Stimulated activated naive B cell treated with anti-CD40 and anti-IgM and Interleukin-4, amounts not matched to agents 10 μg/mL and 1 μg/mL and 100 μg/mL, for 72 hours (primary cell): ENCODE measurements around the gene FLVCR2.

ENCODE experiments used
- ATAC-seq, 2 donors: fragments of 150-1000 bp; cut with Tn5 transposase; replicated peaks; 2 replicates each; pipeline ENCODE4 v1.10.0; 2021; ENCODE audit warnings: moderate library complexity in 1 of 2
- DNase-seq: peaks from one replicate; pipeline ENCODE4 v3.0.0; 2021
- H3K27ac Mint-ChIP-seq: one replicate; pipeline ENCODE4 v1.8.0; 2022; ENCODE audit warnings: mild to moderate bottlenecking, mixed read lengths
- H3K27me3 Mint-ChIP-seq, 2 donors: one replicate each; pipeline ENCODE4 v1.8.0; 2022; ENCODE audit warnings: mixed read lengths in 2 of 2
- H3K36me3 Mint-ChIP-seq, 2 donors: one replicate each; pipeline ENCODE4 v1.8.0; 2022; ENCODE audit warnings: mixed read lengths in 2 of 2, mild to moderate bottlenecking in 1 of 2
- H3K4me1 Mint-ChIP-seq, 2 donors: one replicate each; pipeline ENCODE4 v1.8.0; 2022; ENCODE audit warnings: mixed read lengths in 2 of 2, mild to moderate bottlenecking in 1 of 2
- H3K4me3 Mint-ChIP-seq, 2 donors: one replicate each; pipeline ENCODE4 v1.8.0; 2022; ENCODE audit warnings: mild to moderate bottlenecking in 2 of 2, mixed read lengths in 2 of 2, moderate library complexity in 1 of 2
- H3K9me3 Mint-ChIP-seq, 2 donors: one replicate each; pipeline ENCODE4 v1.8.0; 2022; ENCODE audit warnings: mixed read lengths in 2 of 2, mild to moderate bottlenecking in 1 of 2

FLVCR2 gene, protein sequence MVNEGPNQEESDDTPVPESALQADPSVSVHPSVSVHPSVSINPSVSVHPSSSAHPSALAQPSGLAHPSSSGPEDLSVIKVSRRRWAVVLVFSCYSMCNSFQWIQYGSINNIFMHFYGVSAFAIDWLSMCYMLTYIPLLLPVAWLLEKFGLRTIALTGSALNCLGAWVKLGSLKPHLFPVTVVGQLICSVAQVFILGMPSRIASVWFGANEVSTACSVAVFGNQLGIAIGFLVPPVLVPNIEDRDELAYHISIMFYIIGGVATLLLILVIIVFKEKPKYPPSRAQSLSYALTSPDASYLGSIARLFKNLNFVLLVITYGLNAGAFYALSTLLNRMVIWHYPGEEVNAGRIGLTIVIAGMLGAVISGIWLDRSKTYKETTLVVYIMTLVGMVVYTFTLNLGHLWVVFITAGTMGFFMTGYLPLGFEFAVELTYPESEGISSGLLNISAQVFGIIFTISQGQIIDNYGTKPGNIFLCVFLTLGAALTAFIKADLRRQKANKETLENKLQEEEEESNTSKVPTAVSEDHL

DNA sequence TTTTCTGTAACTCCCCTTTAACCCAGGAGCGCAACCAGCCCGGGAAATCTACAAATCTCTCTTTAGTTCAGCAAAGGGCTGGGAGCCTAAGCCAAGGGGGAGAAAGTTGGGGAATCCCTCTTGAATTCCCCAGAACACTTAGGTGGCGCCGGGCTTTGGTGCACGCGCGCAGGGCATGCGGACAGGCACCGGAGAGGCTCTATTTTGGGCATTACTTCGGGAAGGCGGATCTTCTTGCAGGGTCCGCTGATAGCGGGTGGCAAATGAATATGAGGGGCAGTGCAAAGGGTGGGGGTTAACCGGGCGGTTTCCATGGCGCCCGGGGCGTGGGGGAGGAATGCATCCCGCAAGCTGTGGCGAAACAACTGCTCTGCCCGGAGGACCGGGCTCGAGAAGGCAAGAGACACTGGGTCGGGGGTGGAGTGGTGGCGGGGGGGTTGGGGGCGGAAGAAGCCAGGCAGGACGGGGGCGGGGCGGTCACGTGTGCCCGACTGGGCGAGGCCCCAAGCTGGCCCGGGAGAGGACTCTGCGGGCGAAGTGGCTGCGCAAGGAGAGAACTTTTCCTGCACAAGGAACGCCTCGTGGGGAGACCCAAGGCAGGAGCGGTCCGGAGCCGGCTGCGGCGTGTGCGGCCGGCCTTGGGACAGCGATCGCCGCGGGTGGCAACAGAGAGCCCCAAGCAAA is at the start of gene FLVCR2:
Gene FLVCR2 (plus strand): TSS at position 519 of the 684 bp plus-strand sequence. CDS start 353 bp downstream, outside the sequence.
- Mint-ChIP-seq H3K9me3 (no peaks in the 10 kb centered on the region), H3K4me3 (peak within 1 kb of the TSS; percentile 92 to 94), H3K27ac (peak within 1 kb of the TSS; percentile 91), H3K27me3 (peaks cover 3 to 8% of the 10 kb centered on the region in 2 donors), H3K36me3 (peaks cover 0 to 3% of the 10 kb centered on the region in 2 donors), H3K4me1 (peaks cover 26 to 37% of the 10 kb centered on the region in 2 donors)
- DNase-seq (peak; percentile 55), ATAC-seq (peak; percentile 62 to 66)

DNA sequence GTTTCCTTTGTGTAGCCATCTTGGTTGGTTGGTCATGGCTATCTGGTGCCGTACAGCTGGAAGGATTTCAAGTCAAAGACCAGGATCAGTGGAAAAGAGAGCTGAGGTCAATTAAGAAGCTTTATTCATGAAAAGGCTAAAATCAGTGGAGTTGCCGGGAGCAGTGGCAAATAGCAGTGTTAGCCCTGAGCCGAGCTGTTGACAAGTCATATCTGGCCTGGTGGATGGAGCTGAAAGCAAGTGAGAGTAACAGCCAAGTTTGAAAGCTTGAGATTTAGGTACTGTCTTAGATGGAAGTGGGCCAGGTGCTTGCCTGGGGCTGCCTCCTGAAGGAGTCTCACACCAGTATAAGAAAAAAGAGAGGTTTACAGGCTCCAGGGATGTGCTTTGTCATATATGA is 47.2 kb upstream of the FLVCR2 start:
- no peak for ATAC-seq
- Mint-ChIP-seq H3K4me1 (peaks cover 34 to 63% of the 10 kb centered on the region in 2 donors), H3K27ac (no peak overlapping the region), H3K27me3 (no peaks in the 10 kb centered on the region), H3K36me3 (peaks cover 65 to 80% of the 10 kb centered on the region in 2 donors), H3K4me3 (no peak overlapping the region), H3K9me3 (peaks cover 0 to 2% of the 10 kb centered on the region in 2 donors)
- no peak for DNase-seq

DNA sequence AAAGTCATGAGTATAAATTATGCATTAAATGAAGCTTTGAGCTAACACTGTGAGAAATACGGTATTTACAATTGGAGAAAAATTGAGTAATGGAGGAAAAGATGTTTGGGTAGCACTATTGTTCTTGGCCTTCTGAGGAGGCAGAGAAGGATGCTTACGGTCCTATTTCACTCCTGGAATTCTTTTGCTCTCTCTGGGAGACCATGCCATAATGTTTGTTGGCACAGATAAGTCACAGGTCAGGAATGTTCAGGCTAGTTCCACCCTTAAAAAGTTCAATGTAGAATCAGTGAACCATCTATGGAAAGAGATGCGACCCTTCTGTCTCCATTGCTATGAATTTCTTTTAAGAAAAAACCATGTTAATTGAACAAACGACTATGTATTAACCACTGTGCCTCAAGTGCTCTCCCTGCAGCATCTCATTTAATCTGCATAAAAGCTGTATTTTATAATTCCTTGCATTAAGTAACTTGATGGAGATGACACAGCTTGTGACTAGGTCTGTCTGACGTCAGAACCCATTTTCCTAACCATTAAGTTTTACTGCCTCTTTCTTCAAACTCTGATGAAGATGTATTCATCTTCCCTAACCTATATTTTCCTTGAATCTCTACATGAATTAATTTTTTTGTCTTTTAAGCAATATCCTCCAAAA is 46.6 kb upstream of the FLVCR2 start:
- no peak for ATAC-seq
- no peak overlapping the region for H3K4me3 Mint-ChIP-seq
- peaks cover 0 to 2% of the 10 kb centered on the region in 2 donors for H3K9me3 Mint-ChIP-seq
- H3K27me3 Mint-ChIP-seq = no peaks in the 10 kb centered on the region
- no peak overlapping the region for H3K27ac Mint-ChIP-seq
- peaks cover 61 to 77% of the 10 kb centered on the region in 2 donors for H3K36me3 Mint-ChIP-seq
- DNase-seq = no peak
- peaks cover 34 to 61% of the 10 kb centered on the region in 2 donors for H3K4me1 Mint-ChIP-seq

DNA sequence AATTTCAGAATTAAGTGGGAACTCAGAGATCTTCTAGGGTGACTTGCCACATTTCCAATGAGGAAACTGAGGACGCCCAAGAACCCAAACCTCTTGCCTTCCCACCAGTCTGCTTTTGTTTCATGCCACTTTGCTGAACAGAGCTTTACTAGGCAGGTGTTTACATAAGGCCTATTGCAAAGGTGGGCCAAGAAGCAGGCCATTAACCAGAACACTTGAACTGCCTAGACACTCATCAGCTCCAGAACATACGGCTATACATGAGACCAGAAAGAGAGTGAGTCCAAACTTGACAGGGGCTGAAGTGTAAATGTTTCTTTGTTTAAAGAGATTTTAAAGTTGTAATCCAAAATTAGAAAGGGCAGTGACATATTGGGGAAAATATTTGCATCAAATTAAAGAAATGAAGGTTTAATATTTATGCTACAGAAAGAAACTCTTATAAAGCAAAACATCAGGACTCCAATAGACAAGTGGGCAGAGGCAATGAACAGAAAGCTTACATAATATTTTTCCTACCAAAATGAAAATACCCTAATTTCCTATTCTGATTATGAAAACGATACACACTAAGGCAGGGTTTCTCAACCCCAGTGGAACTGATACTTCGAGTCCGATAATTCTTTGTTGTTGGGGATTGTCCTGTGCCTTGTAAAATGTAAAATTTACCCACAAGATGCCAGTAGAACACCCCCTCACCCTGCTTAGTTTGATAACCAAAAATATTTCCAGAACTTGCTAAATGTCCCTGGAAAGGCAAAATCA is 44.4 kb upstream of the FLVCR2 start:
- H3K27ac Mint-ChIP-seq = peak overlapping the region; percentile 79
- H3K27me3 Mint-ChIP-seq = no peaks in the 10 kb centered on the region
- no peak overlapping the region for H3K4me3 Mint-ChIP-seq
- ATAC-seq = no peak
- peaks cover 2 to 3% of the 10 kb centered on the region in 2 donors for H3K9me3 Mint-ChIP-seq
- peaks cover 54 to 71% of the 10 kb centered on the region in 2 donors for H3K36me3 Mint-ChIP-seq
- DNase-seq = no peak
- peaks cover 33 to 59% of the 10 kb centered on the region in 2 donors for H3K4me1 Mint-ChIP-seq

DNA sequence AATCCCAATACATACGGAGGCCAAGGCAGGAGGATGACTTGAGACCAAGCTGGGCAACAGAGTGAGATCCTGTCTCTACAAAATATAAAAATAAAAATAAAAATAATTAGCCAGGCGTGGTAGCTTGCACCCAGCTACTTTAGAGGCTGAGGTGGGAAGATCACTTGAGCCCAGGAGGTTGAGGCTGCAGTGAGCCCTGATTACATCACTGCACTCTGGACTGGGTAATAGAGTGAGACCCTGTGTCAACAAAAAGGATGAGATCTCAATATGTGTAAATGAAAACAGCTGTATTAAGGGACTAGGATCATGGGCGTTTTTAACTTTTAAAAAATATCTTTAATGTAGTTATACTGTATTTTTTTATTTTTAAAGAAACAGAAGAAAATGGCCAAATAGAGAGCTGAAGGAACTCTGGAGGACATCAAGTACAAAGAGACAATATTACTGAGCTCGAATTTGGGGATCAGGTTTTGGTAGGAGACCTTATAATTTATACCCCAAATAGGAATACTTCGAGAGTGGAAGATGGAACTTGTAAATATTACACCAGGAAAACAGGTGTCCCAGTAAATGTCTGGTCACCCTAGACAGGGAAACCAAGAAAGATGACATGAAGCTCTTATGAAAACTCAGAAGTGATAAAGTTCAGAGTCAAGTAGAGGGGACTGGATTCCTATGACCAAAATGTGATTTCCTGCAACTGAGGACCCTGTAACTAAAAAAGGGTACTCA is 43.1 kb upstream of the FLVCR2 start:
- Mint-ChIP-seq H3K27me3 (no peaks in the 10 kb centered on the region), H3K4me3 (no peak overlapping the region), H3K4me1 (peaks cover 43 to 73% of the 10 kb centered on the region in 2 donors), H3K36me3 (peaks cover 54 to 72% of the 10 kb centered on the region in 2 donors), H3K9me3 (peaks cover 2 to 3% of the 10 kb centered on the region in 2 donors), H3K27ac (no peak overlapping the region)
- DNase-seq = no peak
- ATAC-seq = no peak

DNA sequence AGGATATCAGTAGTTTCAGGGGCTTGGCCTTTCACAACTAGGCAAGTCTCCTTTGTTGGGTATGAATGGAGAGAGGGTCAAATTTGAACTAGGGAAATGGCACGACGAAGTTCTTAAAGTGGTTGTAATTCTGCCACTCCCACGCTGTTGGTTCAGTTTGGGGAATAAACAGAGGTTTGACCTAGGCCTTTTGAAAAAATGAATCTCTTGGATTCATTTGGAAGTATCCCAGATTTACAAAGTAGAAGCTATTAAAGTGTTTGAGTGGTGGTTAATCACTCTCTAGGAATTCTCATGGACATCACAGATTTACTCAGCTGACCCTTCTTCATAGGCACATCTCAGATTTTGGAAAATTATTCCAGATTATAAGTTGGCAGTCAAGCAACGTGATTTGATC is 41.3 kb upstream of the FLVCR2 start:
- H3K36me3 Mint-ChIP-seq = peaks cover 54 to 72% of the 10 kb centered on the region in 2 donors
- H3K9me3 Mint-ChIP-seq = peaks cover 2 to 3% of the 10 kb centered on the region in 2 donors
- H3K4me1 Mint-ChIP-seq = peaks cover 49 to 77% of the 10 kb centered on the region in 2 donors
- no peak overlapping the region for H3K4me3 Mint-ChIP-seq
- DNase-seq = no peak
- no peak overlapping the region for H3K27ac Mint-ChIP-seq
- ATAC-seq = no peak
- H3K27me3 Mint-ChIP-seq = no peaks in the 10 kb centered on the region

DNA sequence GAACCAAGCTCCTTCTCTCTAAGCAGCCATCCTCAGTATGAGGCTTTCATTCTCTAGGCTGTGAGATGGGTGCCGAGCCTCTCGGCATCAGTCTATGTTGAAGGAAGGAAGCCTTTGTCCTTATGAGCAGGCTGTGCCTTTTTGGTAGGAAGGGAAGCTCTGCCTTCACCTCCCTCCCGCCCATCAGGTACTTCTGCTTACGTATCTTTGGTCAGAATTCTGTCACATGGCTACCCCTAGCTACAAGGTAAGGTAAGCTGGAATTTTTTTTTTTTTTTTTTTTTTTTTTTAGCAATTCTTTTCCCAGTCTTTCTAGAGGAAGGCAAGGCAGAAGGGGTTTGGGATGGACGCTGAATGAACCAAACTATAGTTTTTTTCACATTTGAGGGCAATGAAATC is 39.3 kb upstream of the FLVCR2 start:
- peaks cover 45 to 68% of the 10 kb centered on the region in 2 donors for H3K36me3 Mint-ChIP-seq
- ATAC-seq = no peak

DNA sequence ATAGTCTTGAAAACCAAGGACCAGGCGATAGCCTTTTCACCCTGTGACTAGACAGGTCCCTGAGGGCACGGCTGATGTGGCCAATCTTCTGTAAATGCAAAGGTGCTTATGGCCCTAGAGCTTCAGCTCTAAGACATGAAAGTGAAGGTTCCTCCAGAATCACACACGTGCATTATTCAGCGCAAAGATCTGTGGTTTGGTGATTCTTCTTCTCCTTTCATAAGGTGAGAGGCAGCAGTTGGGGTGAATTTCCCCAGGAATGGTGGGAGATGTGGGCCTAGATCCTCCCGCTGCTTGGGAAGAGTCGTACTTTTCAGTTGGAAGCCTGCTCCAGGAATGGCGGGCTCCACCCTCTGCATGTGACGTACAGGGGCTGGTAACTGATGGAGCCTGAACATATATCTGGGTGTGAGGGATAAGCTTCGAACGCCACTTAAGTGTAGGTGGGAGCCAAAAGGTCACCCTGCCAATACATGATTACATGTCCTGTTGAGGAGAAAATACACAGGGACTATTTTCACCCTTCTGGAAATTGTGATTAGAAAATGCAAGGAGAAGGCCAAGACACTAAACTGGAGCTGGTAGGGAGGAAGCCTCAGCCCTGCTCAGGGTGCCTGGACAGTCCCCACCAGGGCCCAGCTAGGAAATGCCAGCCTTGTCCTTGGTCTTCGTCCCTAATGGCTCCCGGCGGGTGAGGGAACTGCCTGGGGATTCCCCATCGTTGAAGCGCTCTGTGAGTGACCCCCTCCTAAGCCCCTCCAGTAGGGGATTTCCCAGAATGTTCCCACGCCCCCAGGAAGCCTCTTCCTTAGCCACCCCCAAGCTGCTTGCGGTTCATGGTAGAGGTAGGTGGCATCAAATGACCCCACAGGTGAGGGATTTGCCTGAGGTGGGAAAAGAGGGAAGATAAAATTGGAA is 38.6 kb upstream of the FLVCR2 start:
- peak; percentile 41 for DNase-seq
- Mint-ChIP-seq H3K4me1 (peaks cover 51 to 73% of the 10 kb centered on the region in 2 donors), H3K36me3 (peaks cover 47 to 68% of the 10 kb centered on the region in 2 donors), H3K27me3 (no peaks in the 10 kb centered on the region), H3K9me3 (peaks cover 2 to 3% of the 10 kb centered on the region in 2 donors), H3K27ac (peak overlapping the region; percentile 89), H3K4me3 (peak overlapping the region; percentile 50 to 51)
- ATAC-seq = peak; percentile 57 to 62

More for the DNA sequence above, 39.3 kb upstream of the FLVCR2 start:
- DNase-seq = no peak
- Mint-ChIP-seq H3K4me1 (peaks cover 51 to 73% of the 10 kb centered on the region in 2 donors), H3K27me3 (no peaks in the 10 kb centered on the region), H3K9me3 (peaks cover 2 to 3% of the 10 kb centered on the region in 2 donors), H3K27ac (peak overlapping the region; percentile 76), H3K4me3 (peak overlapping the region; percentile 50 to 51)

DNA sequence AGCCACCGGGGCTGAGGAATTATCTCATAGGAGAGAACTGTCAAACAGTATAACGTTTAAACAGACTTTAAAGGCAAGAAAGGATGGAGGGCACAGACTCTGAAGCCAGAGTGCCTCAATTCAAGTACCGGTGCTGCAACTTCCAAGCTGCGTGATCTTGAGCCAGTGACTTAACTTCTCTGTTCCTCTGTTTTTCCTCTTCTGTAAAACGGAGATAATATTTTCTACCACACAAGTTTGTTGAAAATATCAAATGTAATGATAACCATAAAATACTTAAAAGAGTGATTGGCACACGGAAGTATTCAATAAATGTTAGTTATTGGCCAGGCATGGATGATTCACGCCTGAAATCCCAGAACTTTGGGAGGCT is 38.0 kb upstream of the FLVCR2 start:
- no peak for DNase-seq
- H3K9me3 Mint-ChIP-seq = peaks cover 2 to 3% of the 10 kb centered on the region in 2 donors
- no peaks in the 10 kb centered on the region for H3K27me3 Mint-ChIP-seq
- peak overlapping the region; percentile 89 for H3K27ac Mint-ChIP-seq
- no peak overlapping the region for H3K4me3 Mint-ChIP-seq
- H3K36me3 Mint-ChIP-seq = peaks cover 45 to 62% of the 10 kb centered on the region in 2 donors
- peaks cover 51 to 67% of the 10 kb centered on the region in 2 donors for H3K4me1 Mint-ChIP-seq
- no peak for ATAC-seq

DNA sequence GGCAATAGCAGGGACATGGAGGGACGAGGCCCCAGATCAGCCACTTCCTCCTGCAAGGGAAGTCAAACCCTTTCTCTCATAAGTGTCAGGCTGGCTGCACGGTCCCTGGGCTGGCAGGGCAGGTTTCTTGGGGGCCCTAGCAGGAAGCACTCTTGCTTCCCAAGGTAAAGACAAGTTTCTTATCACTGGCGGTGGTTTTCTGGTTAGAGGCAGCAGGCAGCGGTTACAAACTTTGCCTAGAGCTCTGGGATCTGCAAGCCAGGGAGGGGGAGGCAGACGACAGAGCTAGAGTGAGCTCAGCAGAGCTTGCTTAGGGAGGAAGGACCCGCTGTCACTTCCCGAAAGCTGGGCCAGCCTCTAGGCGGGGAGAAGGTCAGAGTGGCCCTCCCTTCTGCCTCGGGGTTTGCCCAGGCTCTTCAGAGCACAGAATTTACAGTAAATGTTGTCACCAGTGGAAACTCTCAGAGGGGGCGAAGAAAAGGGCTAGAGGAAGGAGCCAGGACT is 35.8 kb upstream of the FLVCR2 start:
- H3K27me3 Mint-ChIP-seq = no peaks in the 10 kb centered on the region
- ATAC-seq (peak; percentile 89 to 90), DNase-seq (peak; percentile 82)
- peaks cover 53 to 71% of the 10 kb centered on the region in 2 donors for H3K4me1 Mint-ChIP-seq
- H3K27ac Mint-ChIP-seq = peak overlapping the region; percentile 97
- peak overlapping the region; percentile 76 to 79 for H3K4me3 Mint-ChIP-seq
- peaks cover 2 to 3% of the 10 kb centered on the region in 2 donors for H3K9me3 Mint-ChIP-seq
- H3K36me3 Mint-ChIP-seq = peaks cover 51 to 67% of the 10 kb centered on the region in 2 donors

DNA sequence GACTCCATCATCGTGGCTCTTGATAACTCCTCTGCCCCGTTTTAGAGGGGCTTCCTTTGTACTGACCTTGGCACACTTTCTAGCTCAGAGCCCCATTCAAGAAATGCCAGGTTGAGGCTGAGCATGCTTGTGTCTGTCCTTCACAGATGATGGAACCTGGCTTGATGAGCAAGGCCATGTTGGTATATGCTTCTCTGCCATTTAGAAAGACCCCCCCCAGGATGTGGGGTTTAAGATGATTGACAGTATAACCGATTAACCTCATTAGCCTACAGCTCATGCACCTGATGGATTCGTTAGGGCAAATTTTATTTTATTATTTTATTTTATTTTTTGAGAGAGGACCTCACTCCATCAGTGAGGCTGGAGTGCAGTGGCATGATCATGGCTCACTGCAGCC is 35.2 kb upstream of the FLVCR2 start:
- peak overlapping the region; percentile 76 to 79 for H3K4me3 Mint-ChIP-seq
- peaks cover 55 to 71% of the 10 kb centered on the region in 2 donors for H3K36me3 Mint-ChIP-seq
- H3K27me3 Mint-ChIP-seq = no peaks in the 10 kb centered on the region
- ATAC-seq (peak; percentile 5 to 37), DNase-seq (no peak)
- peaks cover 57 to 74% of the 10 kb centered on the region in 2 donors for H3K4me1 Mint-ChIP-seq
- H3K27ac Mint-ChIP-seq = peak overlapping the region; percentile 97
- H3K9me3 Mint-ChIP-seq = peaks cover 2% of the 10 kb centered on the region in 2 donors

DNA sequence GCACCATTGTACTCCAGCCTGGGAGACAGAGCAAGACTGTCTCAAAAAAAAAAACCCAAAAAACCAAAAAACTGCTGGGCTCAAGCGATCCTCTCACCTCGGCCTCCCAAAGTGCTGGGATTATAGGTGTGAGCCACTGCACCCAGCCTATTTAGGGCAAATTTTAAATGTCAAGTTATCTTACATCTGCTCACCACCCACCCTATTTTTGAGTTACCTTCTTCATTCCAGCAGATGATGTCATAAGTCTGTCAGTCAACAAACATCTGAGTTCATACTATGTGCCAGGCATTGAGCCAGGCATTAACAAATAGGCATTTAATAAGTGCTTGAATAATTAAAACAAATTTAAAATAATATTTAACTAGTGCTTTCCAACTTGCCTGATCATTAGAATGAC is 34.6 kb upstream of the FLVCR2 start:
- peak overlapping the region in 1 of 2 donors; percentile 25 for H3K4me3 Mint-ChIP-seq
- peak overlapping the region; percentile 14 for H3K27ac Mint-ChIP-seq
- H3K36me3 Mint-ChIP-seq = peaks cover 57 to 71% of the 10 kb centered on the region in 2 donors
- H3K9me3 Mint-ChIP-seq = peaks cover 0 to 2% of the 10 kb centered on the region in 2 donors
- DNase-seq (no peak), ATAC-seq (no peak)
- H3K27me3 Mint-ChIP-seq = no peaks in the 10 kb centered on the region
- H3K4me1 Mint-ChIP-seq = peaks cover 60 to 74% of the 10 kb centered on the region in 2 donors
